GM19099 (cell line): ENCODE measurements around the gene ANKRD13B.

Experiments
- POLR2A ChIP-seq: IDR thresholded peaks from 3 replicates; pipeline ENCODE4 v1.6.1; 2011; ENCODE audit warnings: low read depth; ENCODE audit not compliant: insufficient read length; ENCODE audit errors: extremely low read depth

Gene ANKRD13B

DNA sequence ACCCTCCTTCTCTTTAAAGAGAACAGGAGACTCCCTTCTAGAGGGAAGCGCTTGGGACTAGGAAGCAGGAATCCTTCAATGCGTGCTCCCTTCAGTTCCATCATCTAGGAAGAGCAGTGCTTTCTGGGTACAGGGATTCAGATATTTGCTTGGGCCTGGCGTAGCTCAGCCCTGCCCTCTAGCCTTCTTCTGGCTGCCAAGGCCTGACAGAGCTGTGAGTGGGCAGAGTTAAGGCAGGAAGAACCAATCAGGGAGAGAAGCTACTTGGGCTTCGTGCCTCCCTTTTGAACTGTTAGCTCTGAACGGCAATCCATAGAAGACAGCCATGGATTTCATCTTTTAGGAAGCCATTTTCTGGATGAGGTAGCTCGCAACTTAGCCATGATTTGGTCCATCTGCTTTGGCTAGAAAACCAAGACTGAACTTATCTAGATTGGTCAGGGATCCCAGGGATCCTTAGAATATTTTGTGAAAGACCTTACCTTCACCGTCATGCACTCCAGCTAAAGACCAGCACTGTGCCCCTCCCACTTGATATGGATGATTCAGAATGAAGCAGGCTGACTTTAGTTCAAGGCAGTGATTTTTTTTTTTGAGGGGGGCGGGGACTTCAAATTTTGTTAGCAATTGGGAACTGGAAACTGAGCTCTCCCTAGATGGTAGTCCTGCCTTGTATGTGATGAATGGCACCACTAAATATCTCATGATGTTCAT, 32.3 kb downstream of the ANKRD13B start:
- TF ChIP-seq POLR2A: no peak

DNA sequence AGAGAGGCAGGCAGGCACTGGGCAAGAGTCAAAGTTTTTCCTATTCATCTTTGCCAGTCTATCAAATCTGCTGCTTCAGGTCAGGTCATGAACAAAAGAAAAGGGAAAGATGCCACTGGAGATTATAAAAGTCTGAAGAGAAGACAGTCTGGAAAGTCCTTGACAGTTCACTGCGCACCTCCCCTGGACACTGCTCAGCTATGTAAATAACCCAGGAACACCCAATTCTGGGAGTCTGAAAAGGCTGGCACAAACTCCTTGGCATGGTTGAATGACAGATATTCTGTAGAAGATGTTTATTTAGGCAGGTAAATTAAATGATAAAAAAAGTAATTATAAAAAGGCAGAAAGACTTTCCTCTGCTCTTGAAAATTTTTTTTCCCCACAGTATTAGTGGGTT, 35.0 kb downstream of the ANKRD13B start:
- no peak for TF ChIP-seq POLR2A

DNA sequence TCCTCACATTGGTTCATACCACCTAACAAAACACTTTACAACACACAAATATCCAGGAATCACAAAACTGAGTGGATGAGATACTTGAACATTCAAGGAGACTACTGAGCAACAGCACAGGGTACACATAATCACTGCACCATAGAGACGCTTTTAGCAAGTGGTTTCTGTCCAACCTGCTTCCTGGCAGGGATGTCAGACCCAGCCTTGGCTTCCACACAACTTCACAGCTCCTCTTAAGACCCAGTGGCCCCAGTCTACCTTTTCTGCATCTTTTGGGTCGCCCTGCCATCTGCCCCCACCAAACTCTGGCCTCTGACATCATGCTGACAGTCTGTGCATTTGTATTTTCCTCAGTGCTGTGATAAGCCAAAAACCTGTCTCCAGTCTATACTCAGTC, 35.7 kb downstream of the ANKRD13B start:
- TF ChIP-seq POLR2A: no peak

DNA sequence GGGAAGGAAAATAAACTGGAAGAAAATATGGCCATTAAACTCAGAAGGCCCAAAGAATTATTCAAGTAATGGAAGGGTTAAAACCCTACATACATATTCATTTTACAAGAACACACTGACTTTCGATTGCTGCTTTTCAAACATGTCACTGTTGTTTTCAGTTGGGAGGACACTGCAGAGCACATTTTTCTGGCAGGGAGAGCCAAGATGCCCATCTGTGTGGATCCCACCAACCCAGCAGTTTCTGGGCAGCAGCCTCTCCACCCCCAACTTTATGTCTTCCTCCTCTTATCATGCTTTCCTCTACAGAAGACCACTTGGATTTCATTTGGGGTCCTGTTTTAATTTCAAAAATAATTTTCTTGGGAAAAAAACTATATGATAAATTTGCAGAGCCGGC, 36.9 kb downstream of the ANKRD13B start:
- TF ChIP-seq POLR2A: no peak

DNA sequence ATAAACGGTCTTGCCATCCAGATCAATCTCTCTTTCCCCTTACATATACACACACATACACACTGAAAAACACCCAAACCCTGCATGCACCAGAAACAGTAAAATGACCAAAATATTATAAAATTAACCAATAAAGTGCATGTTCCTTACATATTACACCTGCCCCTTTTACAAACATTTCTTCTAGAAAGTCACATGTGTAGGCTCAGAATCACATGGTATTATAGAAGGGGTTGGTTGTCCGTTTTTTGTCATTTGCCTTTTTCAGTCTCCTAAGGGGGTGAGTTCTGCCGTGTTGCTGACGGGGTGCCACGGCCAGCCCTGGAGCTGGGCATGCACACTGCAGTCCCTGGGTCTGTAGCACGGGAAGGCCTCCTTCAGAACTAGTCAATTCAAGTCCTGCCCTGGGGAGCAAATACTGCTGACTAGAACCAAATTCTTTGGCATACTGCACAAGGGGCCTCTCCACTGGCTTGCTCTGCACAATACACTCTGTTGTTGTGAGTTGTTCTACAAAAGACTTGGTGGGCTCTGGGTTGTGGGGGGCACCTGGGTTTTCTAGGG, 37.8 kb downstream of the ANKRD13B start:
- TF ChIP-seq POLR2A: no peak

DNA sequence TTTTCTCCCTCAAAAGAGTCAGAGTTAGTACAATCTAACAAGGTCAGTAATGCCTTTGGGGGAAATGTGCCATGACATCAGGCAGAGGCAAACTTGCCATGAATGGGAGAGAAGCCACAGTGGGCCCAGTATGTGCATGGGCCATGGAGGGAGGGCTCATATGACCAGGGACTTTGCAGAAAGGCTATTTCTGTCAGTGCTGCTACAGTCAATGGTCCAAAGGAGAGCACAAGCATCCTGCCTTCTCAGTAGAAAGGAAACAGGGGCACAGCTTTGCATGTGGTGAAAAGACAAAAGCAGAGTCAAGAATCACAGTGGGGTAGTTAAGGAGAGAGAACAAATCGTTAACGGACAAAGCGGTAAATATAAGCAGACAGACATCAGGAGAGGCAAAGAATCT, 41.0 kb downstream of the ANKRD13B start:
- TF ChIP-seq POLR2A: no peak

DNA sequence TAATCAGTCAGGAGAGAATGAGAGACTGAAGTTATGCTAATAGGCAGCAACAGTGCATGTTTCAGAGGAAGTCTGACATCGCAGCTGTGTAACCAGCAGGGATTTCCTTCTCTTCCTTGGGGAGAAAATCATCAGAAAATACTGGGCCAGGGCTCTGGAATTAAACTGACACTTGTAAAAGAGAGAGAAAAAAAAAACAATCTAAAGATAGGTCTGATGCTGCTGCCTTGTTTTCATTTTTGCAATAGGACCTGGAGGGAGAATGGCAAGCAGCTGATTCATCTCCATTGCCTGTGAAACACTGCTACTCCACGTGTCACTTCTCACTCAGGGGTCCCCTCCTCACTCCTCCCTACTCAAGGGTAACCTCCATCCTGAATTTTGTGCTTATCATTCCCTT, 47.5 kb downstream of the ANKRD13B start:
- no peak for TF ChIP-seq POLR2A

DNA sequence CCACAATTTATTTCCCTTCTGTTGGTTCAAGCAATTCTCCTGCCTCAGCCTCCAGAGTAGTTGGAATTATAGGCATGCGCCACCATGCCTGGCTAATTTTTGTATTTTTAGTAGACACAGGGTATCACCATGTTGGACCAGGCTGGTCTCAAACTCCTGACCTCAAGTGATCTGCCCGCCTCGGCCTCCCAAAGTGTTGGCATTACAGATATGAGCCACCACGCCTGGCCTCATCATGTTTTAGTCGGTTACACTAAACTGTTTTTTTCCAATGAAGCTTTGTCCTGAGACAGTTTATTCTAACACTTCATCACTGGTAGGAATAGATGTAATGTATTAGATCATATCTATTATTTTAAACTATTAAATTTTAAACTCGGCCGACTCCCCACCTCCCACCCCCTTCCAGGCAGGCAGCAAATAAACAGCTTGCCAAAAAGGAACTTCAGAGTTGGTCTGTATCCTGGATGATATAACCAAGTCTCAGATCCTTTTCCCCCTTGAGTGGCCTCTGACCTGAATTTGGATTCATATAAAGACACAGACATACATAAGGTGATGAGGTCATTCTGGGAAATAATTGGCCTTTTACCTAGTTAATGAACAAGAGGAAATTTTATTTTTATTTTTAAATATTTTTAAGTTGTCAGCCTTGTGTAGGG, 48.2 kb downstream of the ANKRD13B start:
- TF ChIP-seq POLR2A: no peak

DNA sequence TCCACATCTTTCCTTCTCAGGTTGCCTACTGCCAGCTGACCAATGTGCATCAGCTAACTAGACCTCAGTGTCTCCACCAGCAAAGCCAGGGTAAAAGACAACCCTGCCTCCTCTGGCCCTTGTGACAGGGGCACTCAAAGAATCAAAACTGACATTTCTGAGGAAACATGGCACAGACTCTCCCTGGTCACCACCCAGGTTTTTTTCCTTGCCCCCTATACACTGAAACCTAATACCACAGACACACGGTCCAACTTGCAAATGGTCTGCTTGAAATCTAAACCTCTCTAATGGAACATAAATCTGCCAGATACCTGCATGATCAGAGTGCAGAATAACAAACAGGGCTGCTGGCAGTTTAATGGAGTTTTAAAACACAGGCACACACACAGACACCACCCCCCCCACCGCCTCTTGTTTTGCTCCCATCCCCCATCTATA, 49.3 kb downstream of the ANKRD13B start:
- TF ChIP-seq POLR2A: no peak

DNA sequence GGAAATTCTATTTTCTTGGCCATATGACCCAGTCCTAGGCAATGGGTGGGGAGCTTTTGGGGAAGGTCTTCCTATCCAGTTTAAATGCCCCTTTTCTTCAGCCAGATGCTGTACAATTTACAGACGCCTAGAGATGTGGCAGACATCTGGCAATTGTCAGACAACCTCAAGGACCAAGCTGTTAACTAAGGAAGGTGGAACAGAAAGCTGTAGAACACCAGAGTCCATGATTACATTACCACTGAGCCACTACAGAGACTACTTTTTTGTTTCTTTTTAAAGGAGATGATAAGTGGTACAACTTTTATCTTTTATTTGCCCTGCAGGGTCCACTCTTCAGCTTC, 50.9 kb downstream of the ANKRD13B start:
- no peak for TF ChIP-seq POLR2A

DNA sequence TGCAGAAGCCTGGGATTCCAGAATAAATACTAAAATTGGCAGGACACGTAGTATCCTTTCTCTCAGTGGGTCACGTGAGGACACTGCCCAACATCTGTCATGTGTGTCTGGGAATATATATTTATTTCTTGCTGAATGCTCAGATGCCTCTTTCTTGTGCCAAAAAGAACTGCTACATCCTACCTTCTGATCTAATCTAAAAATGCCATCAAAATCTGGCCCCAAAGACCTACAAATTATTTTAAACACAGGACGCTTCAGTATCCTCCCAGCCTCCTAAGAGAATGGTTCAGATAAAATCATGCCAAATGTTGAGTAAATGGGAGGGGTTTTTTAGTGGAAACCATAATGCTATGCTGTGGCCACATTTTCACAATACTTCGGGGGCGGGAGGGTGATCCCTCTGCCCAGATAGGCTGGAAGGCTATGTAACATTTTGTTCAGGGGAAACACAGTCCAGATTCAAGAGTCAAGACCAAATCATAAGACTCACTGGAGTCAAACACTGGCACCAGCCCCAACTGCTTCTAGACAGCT, 52.7 kb downstream of the ANKRD13B start:
- no peak for TF ChIP-seq POLR2A

DNA sequence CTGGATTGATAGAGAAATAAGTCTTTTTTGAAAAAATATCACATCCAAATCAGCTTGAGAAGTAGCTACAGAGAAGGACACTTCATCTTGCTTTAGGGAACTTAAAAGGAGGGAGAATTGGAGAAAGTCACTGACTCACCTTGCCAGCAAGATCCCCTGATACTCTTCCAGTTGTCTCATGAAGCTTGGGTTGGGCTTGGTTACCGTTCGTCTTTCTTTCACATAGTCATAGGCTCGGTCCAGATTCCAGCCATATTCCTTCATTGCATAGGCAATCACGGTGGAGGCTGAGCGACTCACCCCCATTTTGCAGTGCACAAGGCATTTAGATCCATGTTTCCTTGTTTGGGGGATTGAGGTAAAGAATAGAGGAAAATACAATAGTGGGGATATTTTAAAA, 55.1 kb downstream of the ANKRD13B start:
- TF ChIP-seq POLR2A: no peak

DNA sequence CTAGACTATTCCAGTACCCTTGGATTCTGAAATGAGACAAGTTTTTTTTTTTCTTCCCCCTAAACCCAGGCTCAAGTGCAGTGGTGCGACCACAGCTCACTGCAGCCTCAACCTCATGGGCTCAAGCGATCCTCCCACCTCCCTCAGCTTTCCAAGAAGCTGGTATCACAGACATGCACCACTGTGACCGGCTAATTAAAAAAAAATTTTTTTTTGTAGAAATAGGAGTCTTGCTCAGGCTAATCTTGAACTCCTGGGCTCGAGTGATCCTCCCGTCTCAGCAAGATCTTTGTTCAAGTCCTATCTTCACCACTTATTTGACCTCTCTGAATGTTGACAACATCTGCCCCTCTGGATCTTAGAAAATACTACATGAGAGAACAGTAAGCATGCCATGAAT, 56.4 kb downstream of the ANKRD13B start:
- no peak for TF ChIP-seq POLR2A

DNA sequence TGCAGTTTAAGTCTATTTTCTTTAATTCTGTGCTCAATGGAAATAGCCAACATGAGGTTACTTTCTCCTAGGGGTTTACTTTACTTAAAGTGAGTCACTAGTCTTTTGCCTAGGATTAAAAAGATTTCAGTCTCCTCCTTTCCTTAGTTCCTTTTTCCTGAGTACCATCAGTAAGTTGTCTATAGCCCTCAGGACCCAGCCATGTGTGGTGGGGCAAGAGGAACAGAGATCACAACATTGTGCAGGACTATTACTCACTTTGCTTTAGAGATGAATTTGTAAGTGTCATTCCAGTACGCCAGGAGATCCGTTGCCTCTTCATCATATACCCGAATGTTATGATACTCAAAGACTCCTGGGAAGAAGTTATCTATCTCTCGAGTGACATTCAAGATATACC, 57.5 kb downstream of the ANKRD13B start:
- TF ChIP-seq POLR2A: no peak

DNA sequence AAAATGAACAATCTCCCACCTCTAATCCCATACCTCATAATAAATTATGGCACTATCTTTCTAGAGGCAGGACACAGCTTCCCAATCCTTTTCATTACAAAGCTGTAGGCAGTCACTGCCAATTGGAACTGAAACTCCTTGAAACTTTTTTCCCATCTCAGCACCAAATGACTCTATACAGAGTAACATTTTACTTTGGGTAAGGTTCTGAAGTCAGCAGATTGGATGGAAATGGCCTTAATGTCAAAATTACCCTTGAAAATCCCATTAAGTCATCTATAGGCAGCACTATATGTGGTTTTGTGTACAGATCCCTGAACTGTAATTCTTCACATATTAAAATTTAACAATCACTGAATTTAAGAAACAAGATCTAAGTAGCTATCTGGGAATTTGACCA, 60.0 kb downstream of the ANKRD13B start:
- TF ChIP-seq POLR2A: no peak
